Mesendoderm (in vitro differentiated cells): ENCODE data around the gene PRKN.
"Not testable (repeated sequence)": the region's sequence is repeated elsewhere in the genome, so short reads cannot be mapped to it uniquely, and the experiment has no call there.

ENCODE experiments used
- DNase-seq: peaks from one replicate; pipeline ENCODE4 v3.0.0; 2013
- H2AK5ac ChIP-seq: 2 replicates; pipeline ENCODE4 v1.6.1; 2013; ENCODE audit warnings: low read length, inconsistent platforms
- H2BK120ac ChIP-seq: 2 replicates; pipeline ENCODE4 v1.6.1; 2013; ENCODE audit warnings: low read depth, mild to moderate bottlenecking, low read length, moderate library complexity, mixed read lengths
- H2BK15ac ChIP-seq: replicated peaks from 2 replicates; pipeline ENCODE4 v1.6.1; 2013; ENCODE audit warnings: low read depth, mild to moderate bottlenecking, moderate library complexity
- H2BK5ac ChIP-seq: 2 replicates; pipeline ENCODE4 v1.6.1; 2013; ENCODE audit warnings: low read length, inconsistent platforms
- H3K18ac ChIP-seq: 2 replicates; pipeline ENCODE4 v1.6.1; 2013; ENCODE audit warnings: mild to moderate bottlenecking, low read length, mixed read lengths
- H3K23ac ChIP-seq: one replicate; pipeline ENCODE4 v1.6.1; 2013; ENCODE audit warnings: low read length
- H3K27ac ChIP-seq: 2 replicates; pipeline ENCODE4 v1.5.1; 2013; ENCODE audit warnings: low read depth, mild to moderate bottlenecking, inconsistent platforms, low read length, moderate library complexity
- H3K27me3 ChIP-seq: 2 replicates; pipeline ENCODE4 v1.6.1; 2013; ENCODE audit warnings: low read length, control low read depth, mild to moderate bottlenecking, inconsistent platforms; ENCODE audit not compliant: insufficient read depth, poor library complexity
- H3K36me3 ChIP-seq: 2 replicates; pipeline ENCODE4 v1.6.1; 2013; ENCODE audit warnings: low read length, inconsistent platforms; ENCODE audit not compliant: control insufficient read depth, insufficient read depth
- H3K4ac ChIP-seq: one replicate; pipeline ENCODE4 v1.6.1; 2013; ENCODE audit warnings: low read depth, mild to moderate bottlenecking, low read length, moderate library complexity
- H3K4me1 ChIP-seq: 2 replicates; pipeline ENCODE4 v1.6.1; 2013; ENCODE audit warnings: low read depth, low read length, inconsistent platforms; ENCODE audit not compliant: control insufficient read depth
- H3K4me2 ChIP-seq: 2 replicates; pipeline ENCODE4 v1.6.1; 2013; ENCODE audit warnings: low read length
- H3K4me3 ChIP-seq: 2 replicates; pipeline ENCODE4 v1.5.1; 2013; ENCODE audit warnings: mild to moderate bottlenecking, low read length
- H3K56ac ChIP-seq: one replicate; pipeline ENCODE4 v1.6.1; 2013; ENCODE audit warnings: low read length
- H3K79me1 ChIP-seq: 2 replicates; pipeline ENCODE4 v1.6.1; 2013; ENCODE audit warnings: low read length, inconsistent platforms
- H3K79me2 ChIP-seq: 2 replicates; pipeline ENCODE4 v1.6.1; 2013; ENCODE audit warnings: mild to moderate bottlenecking, low read length; ENCODE audit not compliant: control insufficient read depth, insufficient read depth
- H3K9ac ChIP-seq: 2 replicates; pipeline ENCODE4 v1.6.1; 2013; ENCODE audit warnings: low read length, inconsistent platforms
- H4K5ac ChIP-seq: one replicate; pipeline ENCODE4 v1.6.1; 2013; ENCODE audit warnings: low read length
- H4K8ac ChIP-seq: one replicate; pipeline ENCODE4 v1.6.1; 2013; ENCODE audit warnings: low read depth, mild to moderate bottlenecking, control low read depth, low read length, moderate library complexity
- WGBS: extraction: QIAGEN DNeasy Blood & Tissue Kit; methylation state at CpG from one replicate; pipeline ENCODE4 v1.1.7; 2013; ENCODE audit warnings: low lambda C conversion rate, missing lambda C conversion rate; ENCODE audit not compliant: insufficient coverage; ENCODE audit errors: extremely low coverage; 5-methylcytosine and 5-hydroxymethylcytosine counted together

Gene PRKN

GRCh38 chr6:162403031-162403430 is 324.5 kb downstream of the PRKN start:
- Histone ChIP-seq H2BK15ac (no peak overlapping the region), H3K79me2 (no peaks in the 10 kb centered on the region), H3K23ac (no peak overlapping the region), H3K9ac (no peak overlapping the region), H3K4me2 (no peak overlapping the region), H3K79me1 (no peaks in the 10 kb centered on the region), H3K4ac (no peak overlapping the region), H2AK5ac (no peak overlapping the region), H3K56ac (no peak overlapping the region), H3K4me3 (no peak overlapping the region), H2BK5ac (no peak overlapping the region), H4K5ac (no peak overlapping the region), H3K27ac (no peak overlapping the region), H3K18ac (no peak overlapping the region), H2BK120ac (no peak overlapping the region), H3K36me3 (no peaks in the 10 kb centered on the region), H3K27me3 (no peaks in the 10 kb centered on the region), H3K4me1 (no peaks in the 10 kb centered on the region), H4K8ac (no peak overlapping the region)
- WGBS: no CpG with 5 or more reads among the region's 11 CpGs
- DNase-seq: no peak

GRCh38 chr6:162395181-162395580 is 332.4 kb downstream of the PRKN start:
- Histone ChIP-seq H3K56ac (no peak overlapping the region), H3K36me3 (no peaks in the 10 kb centered on the region), H3K79me1 (no peaks in the 10 kb centered on the region), H4K8ac (no peak overlapping the region), H3K4me2 (no peak overlapping the region), H3K23ac (no peak overlapping the region), H3K4ac (no peak overlapping the region), H2BK15ac (no peak overlapping the region), H2BK5ac (no peak overlapping the region), H3K4me1 (no peaks in the 10 kb centered on the region), H3K18ac (no peak overlapping the region), H3K27me3 (no peaks in the 10 kb centered on the region), H3K9ac (no peak overlapping the region), H2BK120ac (no peak overlapping the region), H4K5ac (no peak overlapping the region), H2AK5ac (no peak overlapping the region), H3K27ac (no peak overlapping the region), H3K4me3 (no peak overlapping the region), H3K79me2 (no peaks in the 10 kb centered on the region)
- DNase-seq: no peak
- no CpG with 5 or more reads among the region's 2 CpGs for WGBS

DNA sequence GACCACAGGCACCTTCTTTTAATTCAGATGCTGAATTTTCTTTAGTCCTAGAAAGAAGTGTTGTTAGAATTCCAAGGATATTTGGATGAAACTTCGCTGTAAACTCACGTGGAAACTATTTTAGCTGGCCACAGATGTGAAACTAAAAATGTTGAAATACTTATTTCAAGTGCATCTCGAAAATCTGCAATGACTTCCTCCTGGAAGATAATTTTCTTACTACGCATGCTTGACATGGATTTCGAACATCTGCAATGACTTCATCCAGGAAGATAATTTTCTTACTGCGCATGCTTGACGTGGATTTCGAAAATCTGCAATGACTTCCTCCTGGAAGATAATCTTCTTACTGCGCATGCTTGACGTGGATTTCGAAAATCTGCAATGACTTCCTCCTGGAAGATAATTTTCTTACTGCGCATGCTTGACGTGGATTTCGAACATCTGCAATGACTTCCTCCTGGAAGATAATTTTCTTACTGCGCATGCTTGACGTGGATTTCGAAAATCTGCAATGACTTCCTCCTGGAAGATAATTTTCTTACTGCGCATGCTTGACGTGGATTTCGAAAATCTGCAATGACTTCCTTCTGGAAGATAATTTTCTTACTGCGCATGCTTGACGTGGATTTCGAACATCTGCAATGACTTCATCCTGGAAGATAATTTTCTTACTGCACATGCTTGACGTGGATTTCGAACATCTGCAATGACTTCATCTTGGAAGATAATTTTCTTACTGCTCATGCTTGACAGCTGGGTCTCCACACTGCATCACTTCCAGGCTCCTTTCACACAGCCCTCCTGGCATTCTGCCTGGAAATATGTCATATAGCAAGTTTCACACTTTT is 336.4 kb downstream of the PRKN start:
- H2BK15ac ChIP-seq, H3K4me3 ChIP-seq, H3K27ac ChIP-seq, H3K4me2 ChIP-seq, H3K23ac ChIP-seq, H2BK120ac ChIP-seq, H2BK5ac ChIP-seq, H3K56ac ChIP-seq, H3K4me1 ChIP-seq, H3K18ac ChIP-seq, H3K4ac ChIP-seq, H4K8ac ChIP-seq, H3K79me2 ChIP-seq, H3K27me3 ChIP-seq, H3K9ac ChIP-seq, H4K5ac ChIP-seq, H3K79me1 ChIP-seq, H3K36me3 ChIP-seq, DNase-seq, H2AK5ac ChIP-seq: not testable (repeated sequence)
- no CpG with 5 or more reads among the region's 25 CpGs for WGBS

- no peaks in the 10 kb centered on the region for H3K79me1 ChIP-seq
- no peaks in the 10 kb centered on the region for H3K4me1 ChIP-seq
- no peak overlapping the region for H3K27ac ChIP-seq
- H2BK5ac ChIP-seq: no peak overlapping the region
- no peaks in the 10 kb centered on the region for H3K36me3 ChIP-seq
- H2AK5ac ChIP-seq: no peak overlapping the region
- no peak for DNase-seq
- no peak overlapping the region for H4K5ac ChIP-seq
- H3K18ac ChIP-seq: no peak overlapping the region
- H2BK120ac ChIP-seq: no peak overlapping the region
- no peak overlapping the region for H3K4ac ChIP-seq
- no peak overlapping the region for H3K56ac ChIP-seq
- no peak overlapping the region for H2BK15ac ChIP-seq
- no peak overlapping the region for H3K4me3 ChIP-seq
- H3K9ac ChIP-seq: no peak overlapping the region
- no peaks in the 10 kb centered on the region for H3K27me3 ChIP-seq
- no CpG with 5 or more reads among the region's 3 CpGs for WGBS
- H3K23ac ChIP-seq: no peak overlapping the region
- H4K8ac ChIP-seq: no peak overlapping the region
- H3K4me2 ChIP-seq: no peak overlapping the region
- no peaks in the 10 kb centered on the region for H3K79me2 ChIP-seq
Observed at GRCh38 chr6:162389343-162390085, 338.1 kb downstream of the PRKN start.

GRCh38 chr6:162388383-162388777 is 339.2 kb downstream of the PRKN start:
- no CpG with 5 or more reads among the region's 2 CpGs for WGBS
- no peak overlapping the region for H3K23ac ChIP-seq

More at GRCh38 chr6:162388383-162388777, 339.2 kb downstream of the PRKN start:
- H3K27me3 ChIP-seq: no peaks in the 10 kb centered on the region
- H3K4me3 ChIP-seq: no peak overlapping the region
- DNase-seq: no peak
- H3K18ac ChIP-seq: no peak overlapping the region
- no peak overlapping the region for H2AK5ac ChIP-seq
- H3K4me1 ChIP-seq: no peaks in the 10 kb centered on the region
- no peak overlapping the region for H3K9ac ChIP-seq
- no peaks in the 10 kb centered on the region for H3K79me2 ChIP-seq
- no peak overlapping the region for H4K8ac ChIP-seq
- no peaks in the 10 kb centered on the region for H3K79me1 ChIP-seq
- H3K4me2 ChIP-seq: no peak overlapping the region
- H3K27ac ChIP-seq: no peak overlapping the region
- no peak overlapping the region for H3K56ac ChIP-seq
- H3K36me3 ChIP-seq: no peaks in the 10 kb centered on the region
- H3K4ac ChIP-seq: no peak overlapping the region
- no peak overlapping the region for H2BK120ac ChIP-seq
- no peak overlapping the region for H4K5ac ChIP-seq
- no peak overlapping the region for H2BK15ac ChIP-seq
- H2BK5ac ChIP-seq: no peak overlapping the region
